ENCODE measurements around the gene BCL2L1. TPM values are rescaled to one million over a fixed set of nuclear protein-coding genes. Genes with fewer than 3 reads are reported as not detected.

The BCL2L1 gene
- total RNA-seq, 1 donor from 2014 or later: 54.8 TPM

DNA sequence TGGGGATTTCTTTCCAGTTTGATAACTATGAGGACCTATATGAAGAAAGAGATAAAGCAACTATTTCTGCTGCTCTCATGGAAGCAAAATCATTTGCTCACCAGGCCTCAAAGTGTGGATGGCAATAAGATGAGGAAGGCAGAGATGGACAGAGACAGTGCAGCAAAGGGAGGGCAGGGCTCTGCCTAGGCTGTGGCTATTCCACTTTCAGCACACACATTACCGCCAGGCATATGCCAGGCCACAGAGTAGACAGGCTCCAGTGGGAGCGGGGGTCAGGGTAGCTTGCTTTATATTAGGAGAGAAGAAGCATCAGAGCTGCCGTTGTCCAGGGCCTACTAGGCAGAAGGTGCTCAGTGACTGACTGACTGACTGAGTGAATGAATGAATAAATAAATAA lies 40.9 kb downstream of the BCL2L1 start:
- DNase-seq (no peak), ATAC-seq (peak; percentile 15)
- intact Hi-C loops (cut with micrococcal nuclease): no loop called here

DNA sequence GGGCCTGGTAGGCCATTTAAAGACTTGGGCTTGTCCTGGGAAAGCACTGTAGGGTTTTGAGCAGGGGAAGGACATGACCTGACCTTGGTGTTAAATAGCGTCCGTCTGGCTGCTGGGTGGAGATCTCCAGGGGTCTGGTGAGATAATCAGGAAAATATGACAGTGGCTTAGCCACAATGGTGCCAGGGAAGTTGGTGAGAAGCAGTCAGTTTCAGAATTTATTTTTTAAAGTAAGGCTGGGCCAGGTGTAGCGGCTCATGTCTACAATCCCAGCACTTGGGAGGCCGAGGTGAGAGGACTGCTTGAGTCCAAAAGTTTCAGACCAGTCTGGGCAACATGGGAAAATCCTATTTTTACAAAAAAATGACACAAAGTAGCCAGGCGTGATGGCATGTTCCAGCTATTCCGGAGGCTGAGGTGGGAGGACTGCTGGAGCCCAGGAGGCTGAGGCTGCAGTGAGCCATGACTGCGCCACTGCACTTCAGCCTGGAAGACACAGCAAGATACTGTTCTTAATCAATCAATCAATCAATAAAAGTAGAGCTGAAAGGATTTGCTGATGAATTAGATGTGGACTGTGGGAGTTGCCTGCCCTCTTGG lies 41.4 kb downstream of the BCL2L1 start:
- ATAC-seq (peak; percentile 17), DNase-seq (no peak)
- intact Hi-C loops (cut with micrococcal nuclease): no loop called here

GRCh38 chr20:31680286-31681127 lies 42.2 kb downstream of the BCL2L1 start:
- DNase-seq (no peak), ATAC-seq (no peak)
- intact Hi-C loops (cut with micrococcal nuclease): no loop called here

DNA sequence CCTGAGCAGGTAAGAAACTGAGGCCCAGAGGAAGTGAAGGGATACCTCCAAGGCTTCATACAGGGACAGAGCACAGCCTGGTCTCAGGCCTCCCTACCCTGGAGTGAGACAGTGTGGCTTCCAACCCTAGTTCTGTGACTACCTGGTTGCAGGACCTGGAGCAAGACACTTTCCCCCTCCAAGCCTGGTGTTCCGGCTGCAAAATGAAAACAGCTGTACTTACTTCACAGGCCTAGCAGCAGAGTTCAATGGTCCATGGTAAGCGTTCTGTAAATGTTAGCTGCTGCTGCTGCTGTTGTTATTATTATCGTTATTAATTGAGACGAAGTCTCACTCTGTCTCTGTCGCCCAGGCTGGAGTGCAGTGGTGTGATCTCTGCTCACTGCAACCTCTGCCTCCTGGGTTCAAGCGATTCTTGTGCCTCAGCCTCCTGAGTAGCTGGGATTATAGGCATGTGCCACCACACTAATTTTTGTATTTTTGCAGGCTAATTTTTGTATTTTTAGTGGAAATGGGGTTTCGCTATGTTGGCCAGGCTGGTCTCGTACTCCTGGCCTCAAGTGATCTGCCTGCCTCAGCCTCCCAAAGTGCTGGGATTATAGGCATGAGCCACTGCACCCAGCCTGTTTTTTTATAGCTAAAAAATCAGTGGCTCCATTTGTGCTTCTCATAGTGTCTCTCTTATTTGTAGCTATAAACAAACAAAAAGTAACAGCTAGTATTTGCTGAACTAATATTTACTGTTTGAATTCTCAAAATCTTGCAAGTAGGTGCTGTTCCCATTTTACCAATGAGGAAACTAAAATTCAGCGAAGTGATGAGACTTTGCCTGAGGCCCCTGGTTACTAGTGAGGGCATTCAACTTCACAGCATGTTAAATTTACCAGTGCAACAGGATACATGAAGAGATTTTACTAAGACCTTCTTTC lies 43.0 kb downstream of the BCL2L1 start:
- ATAC-seq (no peak), DNase-seq (no peak)
- intact Hi-C loops (cut with micrococcal nuclease): loop anchor here (5.0 kb wide), 1 partner anchor 38 kb away; no protein-coding TSS in a partner anchor

- ATAC-seq: no peak
Observed at GRCh38 chr20:31678389-31679356, 44.0 kb downstream of the BCL2L1 start.

GRCh38 chr20:31677553-31678260 lies 45.0 kb downstream of the BCL2L1 start:
- DNase-seq (no peak), ATAC-seq (no peak)
- intact Hi-C loops (cut with micrococcal nuclease): loop anchor here (5.0 kb wide), 1 partner anchor 40 kb away; no protein-coding TSS in a partner anchor

More at GRCh38 chr20:31678389-31679356, 44.0 kb downstream of the BCL2L1 start:
- intact Hi-C loops (cut with micrococcal nuclease): loop anchor here (5.0 kb wide), 1 partner anchor 39 kb away; no protein-coding TSS in a partner anchor
- no peak for DNase-seq

- ATAC-seq: no peak
- intact Hi-C loops (cut with micrococcal nuclease): loop anchor here (5.0 kb wide), 1 partner anchor 41 kb away; no protein-coding TSS in a partner anchor
- DNase-seq: no peak
Observed at GRCh38 chr20:31676609-31676989, 46.1 kb downstream of the BCL2L1 start.

GRCh38 chr20:31675828-31676608 lies 46.6 kb downstream of the BCL2L1 start:
- no peak for DNase-seq
- ATAC-seq: peak; percentile 21
- intact Hi-C loops (cut with micrococcal nuclease): loop anchor here (5.0 kb wide), 1 partner anchor 41 kb away; no protein-coding TSS in a partner anchor

- intact Hi-C loops (cut with micrococcal nuclease): loop anchor here (5.0 kb wide), 1 partner anchor 42 kb away; no protein-coding TSS in a partner anchor
- peak; percentile 48 for ATAC-seq
- peak; percentile 65 for DNase-seq
Observed at GRCh38 chr20:31674895-31675827, 47.5 kb downstream of the BCL2L1 start.

DNA sequence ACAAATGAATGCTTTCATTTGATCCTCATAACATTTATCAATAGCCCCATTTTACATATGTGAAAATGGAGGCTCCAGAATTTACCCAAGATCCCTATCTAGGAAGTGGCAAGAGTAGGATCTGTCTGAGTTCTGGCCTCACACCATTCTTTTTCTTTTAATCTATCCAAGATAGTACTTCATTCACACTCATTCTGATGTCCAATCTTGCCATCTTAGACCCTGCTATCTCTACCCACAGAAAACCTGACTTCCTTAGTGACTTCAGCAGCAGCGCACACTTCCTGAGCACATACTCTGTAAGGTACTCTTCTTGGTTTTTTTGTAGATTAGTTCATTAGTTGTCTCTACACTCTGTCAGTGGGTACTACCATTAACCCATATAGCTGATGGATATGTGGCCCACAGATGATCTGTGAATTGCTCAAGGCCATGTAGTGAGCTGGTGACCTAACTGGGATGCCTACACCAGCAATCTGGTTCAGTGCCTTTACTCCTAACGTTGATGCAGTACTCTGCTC lies 48.7 kb downstream of the BCL2L1 start:
- intact Hi-C loops (cut with micrococcal nuclease): no loop called here
- ATAC-seq (no peak), DNase-seq (no peak)

DNA sequence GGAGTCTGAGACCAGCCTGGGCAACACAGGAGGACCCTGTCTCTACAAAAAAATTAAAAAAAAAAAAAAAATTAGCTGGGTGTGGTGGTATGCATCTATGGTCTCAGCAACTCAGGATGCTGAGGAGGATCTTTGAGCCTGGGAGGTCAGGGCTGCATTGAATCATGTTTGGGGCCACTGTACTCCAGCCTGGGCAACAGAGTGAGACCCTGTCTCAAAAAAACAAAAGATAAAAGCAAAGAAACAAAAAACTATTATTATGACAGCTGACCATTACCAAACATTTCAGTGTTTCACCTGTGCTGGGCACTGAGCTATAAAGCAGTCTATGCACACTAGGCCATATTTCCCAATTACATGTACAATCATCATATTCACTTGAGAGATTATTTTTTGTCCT lies 49.2 kb downstream of the BCL2L1 start:
- intact Hi-C loops (cut with micrococcal nuclease): no loop called here
- ATAC-seq: no peak

GRCh38 chr20:31671324-31671723 lies 51.3 kb downstream of the BCL2L1 start:
- DNase-seq (no peak), ATAC-seq (no peak)
- intact Hi-C loops (cut with micrococcal nuclease): no loop called here

More for the DNA sequence above, 49.2 kb downstream of the BCL2L1 start:
- no peak for DNase-seq

- peak; percentile 70 for ATAC-seq
- intact Hi-C loops (cut with micrococcal nuclease): no loop called here
Observed at GRCh38 chr20:31670371-31671228, 52.1 kb downstream of the BCL2L1 start.

GRCh38 chr20:31669876-31670275 lies 52.8 kb downstream of the BCL2L1 start:
- intact Hi-C loops (cut with micrococcal nuclease): loop anchor here (5.0 kb wide), 1 partner anchor 42 kb away; no protein-coding TSS in a partner anchor
- ATAC-seq (peak; percentile 3), DNase-seq (no peak)

More at GRCh38 chr20:31670371-31671228, 52.1 kb downstream of the BCL2L1 start:
- DNase-seq: peak; percentile 78

All from left ventricle myocardium superior (tissue), 1 donor.